Gastroesophageal sphincter (tissue), 3 donors: ENCODE data around the gene ACTN4.

Experiments
- CTCF ChIP-seq, 4 experiments: fragments of 200-600 bp in 2 of 4; fragments of 450-650 bp in 2 of 4; sonication (generic) in 1 of 4; IDR thresholded peaks; one replicate each; pipeline ENCODE4 v1.5.1; 2017 to 2019; ENCODE audit warnings: antibody characterized with exemption in 4 of 4, mild to moderate bottlenecking in 2 of 4, moderate library complexity in 2 of 4
- EP300 ChIP-seq: sonication (generic); formaldehyde crosslinking; IDR thresholded peaks from one replicate; pipeline ENCODE4 v1.6.1; 2017; ENCODE audit warnings: antibody characterized with exemption, mild to moderate bottlenecking
- POLR2A ChIP-seq, 2 donors: fragments of 450-650 bp; IDR thresholded peaks; one replicate each; pipeline ENCODE4 v1.6.1; 2017; ENCODE audit warnings: antibody characterized with exemption in 2 of 2, mild to moderate bottlenecking in 2 of 2, moderate library complexity in 1 of 2
- POLR2AphosphoS5 ChIP-seq: sonication (generic); formaldehyde crosslinking; IDR thresholded peaks from one replicate; pipeline ENCODE4 v1.6.1; 2017; ENCODE audit warnings: antibody characterized with exemption

DNA sequence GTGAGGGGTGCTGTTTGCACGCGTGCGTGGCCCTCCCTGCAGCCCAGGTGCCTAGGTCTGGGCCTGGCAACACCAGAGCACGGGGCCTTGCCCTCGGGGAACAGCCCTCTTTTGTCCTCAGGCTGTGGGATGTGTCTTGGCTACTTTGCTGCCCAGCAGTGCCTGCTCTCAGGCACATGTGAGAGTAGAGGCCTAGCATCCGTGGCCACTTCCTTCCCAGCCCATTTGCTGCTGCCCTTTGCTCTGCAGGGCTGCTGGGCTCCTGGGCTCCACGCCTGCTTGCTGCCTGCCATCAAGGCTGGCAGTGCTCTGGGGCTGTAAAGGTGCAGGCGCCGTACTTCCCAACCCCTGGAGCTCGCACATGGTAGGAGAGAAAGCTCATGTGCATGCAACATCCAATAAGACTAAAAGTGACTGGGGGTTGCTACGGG lies 50.2 kb downstream of the ACTN4 start:
- TF ChIP-seq CTCF (IDR thresholded peaks at IDR 0.05) (no peak), POLR2AphosphoS5 (no peak), POLR2A (IDR thresholded peaks at IDR 0.05) (no peak), EP300 (no peak)
